HAP-1 (cell line): Measurements from ENCODE around the gene REM2.

Source experiments
- DNase-seq, 2 experiments: peaks; one replicate each; pipeline ENCODE4 v3.0.0-alpha.2; 2016 to 2020; ENCODE audit warnings: low spot score in 2 of 2
- H3K27me3 ChIP-seq: fragments of 250-450 bp; sonication (Bioruptor Pico); 2 replicates; pipeline ENCODE4 v1.5.1; 2020; ENCODE audit warnings: low read depth, mild to moderate bottlenecking, moderate library complexity
- H3K36me3 ChIP-seq: fragments of 250-450 bp; sonication (Bioruptor Pico); replicated peaks from 2 replicates; pipeline ENCODE4 v1.5.1; 2020; ENCODE audit warnings: mild to moderate bottlenecking
- H3K4me1 ChIP-seq: fragments of 250-450 bp; sonication (Bioruptor Pico); 2 replicates; pipeline ENCODE4 v1.5.1; 2020; ENCODE audit warnings: mild to moderate bottlenecking
- H3K4me3 ChIP-seq: fragments of 250-450 bp; sonication (Bioruptor Pico); 2 replicates; pipeline ENCODE4 v1.5.1; 2020; ENCODE audit warnings: mild to moderate bottlenecking, moderate library complexity
- H3K9me3 ChIP-seq: fragments of 250-450 bp; sonication (Bioruptor Pico); 2 replicates; pipeline ENCODE4 v1.5.1; 2020; ENCODE audit warnings: mild to moderate bottlenecking, moderate library complexity
- in situ Hi-C: fragments of 300-500 bp; cut with MboI; formaldehyde crosslinking; loops from 3 replicates; pipeline ENCODE4 v1.14.3; 2020; ENCODE audit warnings: low sequenced_read_pairs, inconsistent platforms, mixed read lengths

REM2 gene

DNA sequence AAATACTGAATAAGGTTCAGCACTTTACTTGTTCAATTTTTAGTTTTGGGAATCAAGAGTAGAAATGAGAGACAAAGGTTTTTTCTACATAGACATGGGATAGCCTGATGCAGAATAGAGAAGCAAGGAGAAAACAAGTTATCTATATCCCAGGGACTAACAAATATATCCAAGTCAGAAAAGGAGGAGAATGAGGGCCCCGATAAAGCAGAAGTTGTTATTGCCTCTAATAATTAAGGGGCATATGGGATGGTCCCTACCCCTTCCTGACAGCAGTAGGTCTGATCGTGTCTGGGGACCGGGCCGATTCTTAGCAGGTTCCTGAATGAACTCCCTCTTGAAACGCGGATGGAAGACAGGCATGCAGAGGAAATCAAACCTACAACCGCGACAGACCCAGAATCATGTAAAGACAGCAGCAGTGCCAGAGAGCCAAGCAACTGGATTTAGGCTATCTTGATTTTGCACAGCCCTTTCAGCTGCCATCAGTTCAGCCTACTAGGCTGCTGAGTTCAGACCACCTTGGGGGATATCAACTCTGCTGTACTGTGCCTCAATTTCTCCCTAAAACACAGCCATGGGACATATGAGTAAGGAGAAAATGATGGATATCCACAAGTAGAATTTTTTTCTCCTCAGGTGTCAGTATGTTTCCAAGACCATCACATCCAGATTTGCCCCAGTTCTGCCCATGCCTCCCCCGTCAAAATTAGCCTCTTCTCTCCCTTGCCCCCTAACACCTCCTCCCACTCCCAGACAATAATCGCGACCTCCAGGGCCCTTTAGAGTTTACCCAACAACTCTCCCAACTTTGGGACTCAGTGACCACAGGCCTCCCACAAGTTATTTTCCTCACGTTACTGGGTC lies 45.4 kb downstream of the REM2 start:
- no peaks in the 10 kb centered on the region for H3K9me3 ChIP-seq
- H3K4me1 ChIP-seq, result peaks cover 5% of the 10 kb centered on the region
- H3K4me3 ChIP-seq, result peak overlapping the region; percentile 93
- peaks cover 40% of the 10 kb centered on the region for H3K36me3 ChIP-seq
- DNase-seq, result peak in 1 of 2 experiments; percentile 16
- no peaks in the 10 kb centered on the region for H3K27me3 ChIP-seq
- in situ Hi-C loops, result no loop called here

DNA sequence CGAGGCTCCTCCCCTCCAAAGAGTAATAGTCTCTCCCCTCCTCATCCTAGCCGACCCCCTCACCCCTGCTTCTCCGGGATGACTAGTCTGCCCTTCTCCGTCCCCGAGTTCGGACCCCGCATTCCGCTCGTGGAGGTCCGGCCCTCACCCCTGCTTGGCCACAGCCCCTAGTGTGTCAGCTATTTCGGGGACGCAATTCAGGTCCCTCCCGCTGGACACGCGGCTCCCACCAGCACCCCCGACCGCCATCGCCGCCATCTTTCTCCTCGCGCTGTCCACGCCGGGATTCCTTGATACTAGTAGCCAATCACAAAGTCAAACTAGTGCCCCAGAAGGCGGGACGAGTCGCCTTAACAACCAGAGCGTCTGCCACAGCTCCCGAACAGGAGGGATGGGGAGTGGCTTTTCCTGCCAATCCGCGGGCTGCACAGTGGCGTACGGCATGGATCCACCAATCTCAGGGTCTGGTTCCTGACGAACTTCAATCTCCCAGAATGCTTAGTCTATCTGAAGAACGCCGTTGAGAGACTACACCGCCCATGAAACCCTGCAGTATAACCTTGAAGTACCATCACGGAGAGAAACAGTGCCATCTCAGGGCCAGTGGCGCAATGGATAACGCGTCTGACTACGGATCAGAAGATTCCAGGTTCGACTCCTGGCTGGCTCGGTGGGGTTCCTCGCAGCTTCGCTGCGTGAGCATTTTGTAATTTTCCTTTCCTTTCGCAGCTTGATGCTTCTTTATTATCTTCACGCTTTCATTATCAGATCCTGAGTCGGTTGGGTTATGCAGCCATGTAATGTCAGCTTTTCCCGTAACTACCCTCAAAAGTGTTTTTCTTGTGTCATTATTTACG lies 46.3 kb downstream of the REM2 start, which contains the start of gene PRMT5:
Gene PRMT5, minus strand, starts transcription at position 273 of the 857 bp plus-strand sequence. Its CDS starts 15 bp downstream, at position 258.
- no peaks in the 10 kb centered on the region for H3K27me3 ChIP-seq
- in situ Hi-C loops, result no loop called here
- H3K36me3 ChIP-seq, result peaks cover 32% of the 10 kb centered on the region
- H3K4me1 ChIP-seq, result peaks cover 5% of the 10 kb centered on the region
- H3K4me3 ChIP-seq, result peak within 1 kb of the TSS; percentile 93
- no peaks in the 10 kb centered on the region for H3K9me3 ChIP-seq
- DNase-seq, result peak; percentile 99

DNA sequence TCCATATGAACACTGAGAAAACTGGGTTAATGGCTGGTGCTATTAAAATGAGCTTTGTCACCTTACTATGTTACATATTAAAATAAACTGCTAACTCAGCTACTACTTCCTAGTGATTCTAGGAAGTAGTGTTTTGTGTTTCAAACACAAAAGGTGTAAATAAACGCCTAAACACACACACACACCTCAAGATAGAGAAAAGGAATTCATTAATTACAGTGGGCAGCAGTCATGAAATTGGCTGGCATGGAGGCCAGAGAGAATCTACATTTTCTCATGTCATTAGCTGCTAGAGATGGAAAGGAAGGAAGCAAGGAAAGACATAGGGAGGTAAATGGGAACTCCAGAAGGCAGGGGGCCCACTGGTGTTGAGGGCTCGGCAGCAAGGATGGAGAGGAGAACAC lies 46.9 kb downstream of the REM2 start:
- DNase-seq, result no peak
- peak overlapping the region; percentile 93 for H3K4me3 ChIP-seq
- H3K9me3 ChIP-seq, result no peaks in the 10 kb centered on the region
- H3K4me1 ChIP-seq, result peaks cover 5% of the 10 kb centered on the region
- in situ Hi-C loops, result no loop called here
- H3K27me3 ChIP-seq, result no peaks in the 10 kb centered on the region
- H3K36me3 ChIP-seq, result peaks cover 25% of the 10 kb centered on the region

DNA sequence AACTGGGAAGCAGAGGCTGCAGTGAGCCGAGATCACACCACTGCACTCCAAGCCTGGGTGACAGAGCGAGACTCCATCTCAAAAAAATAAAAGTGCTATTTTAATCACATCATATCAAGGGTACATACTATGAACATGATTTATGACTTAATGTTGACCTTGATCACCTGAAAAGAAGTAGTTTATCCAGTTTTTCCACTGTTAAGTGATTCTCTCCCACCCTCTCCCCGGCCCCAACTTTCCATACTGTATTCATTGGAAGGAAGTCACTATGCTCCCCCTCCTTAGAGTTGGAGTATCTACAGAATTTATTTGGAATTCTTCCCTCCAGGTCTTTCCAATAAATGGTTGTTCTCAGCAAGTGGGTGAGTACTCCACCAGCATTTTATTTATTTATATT lies 49.1 kb downstream of the REM2 start:
- Histone ChIP-seq H3K36me3 (peaks cover 4% of the 10 kb centered on the region), H3K27me3 (no peaks in the 10 kb centered on the region), H3K4me3 (no peak overlapping the region), H3K4me1 (peaks cover 10% of the 10 kb centered on the region), H3K9me3 (no peaks in the 10 kb centered on the region)
- DNase-seq, result no peak
- in situ Hi-C loops, result no loop called here

DNA sequence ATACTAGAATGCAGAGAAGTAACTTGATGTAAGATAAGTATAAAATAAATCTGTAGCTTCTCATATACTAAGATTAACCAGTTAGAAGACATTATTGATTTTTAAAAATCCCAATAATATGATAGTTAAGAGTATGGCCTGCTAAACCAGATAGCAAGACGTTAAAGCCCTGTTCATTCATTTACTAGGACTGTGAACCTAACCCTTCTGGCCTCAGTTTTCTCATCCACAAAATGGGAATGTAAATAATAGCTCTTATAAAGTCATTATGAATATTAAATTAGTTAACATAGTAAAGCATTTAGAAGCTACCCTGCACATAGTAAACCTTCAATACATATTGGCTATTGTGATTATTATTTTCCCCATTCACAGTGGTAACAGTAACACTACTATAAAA lies 52.1 kb downstream of the REM2 start:
- H3K4me3 ChIP-seq, result no peak overlapping the region
- no peaks in the 10 kb centered on the region for H3K36me3 ChIP-seq
- DNase-seq, result no peak
- H3K27me3 ChIP-seq, result no peaks in the 10 kb centered on the region
- in situ Hi-C loops, result no loop called here
- peaks cover 6% of the 10 kb centered on the region; the same call in 1 of the 2 replicates for H3K4me1 ChIP-seq
- H3K9me3 ChIP-seq, result no peaks in the 10 kb centered on the region
